Measurements from ENCODE around the gene PLS1.
A peak's percentile ranks its signal among the peaks of the same experiment; 100 is the strongest.

PLS1 gene

GRCh38 chr3:142644502-142644901 lies 48.3 kb downstream of the PLS1 start:
- in situ Hi-C loops (cut with HindIII; ENCODE audit: low sequenced_read_pairs): no loop called here
- TF ChIP-seq, protein P1, sequence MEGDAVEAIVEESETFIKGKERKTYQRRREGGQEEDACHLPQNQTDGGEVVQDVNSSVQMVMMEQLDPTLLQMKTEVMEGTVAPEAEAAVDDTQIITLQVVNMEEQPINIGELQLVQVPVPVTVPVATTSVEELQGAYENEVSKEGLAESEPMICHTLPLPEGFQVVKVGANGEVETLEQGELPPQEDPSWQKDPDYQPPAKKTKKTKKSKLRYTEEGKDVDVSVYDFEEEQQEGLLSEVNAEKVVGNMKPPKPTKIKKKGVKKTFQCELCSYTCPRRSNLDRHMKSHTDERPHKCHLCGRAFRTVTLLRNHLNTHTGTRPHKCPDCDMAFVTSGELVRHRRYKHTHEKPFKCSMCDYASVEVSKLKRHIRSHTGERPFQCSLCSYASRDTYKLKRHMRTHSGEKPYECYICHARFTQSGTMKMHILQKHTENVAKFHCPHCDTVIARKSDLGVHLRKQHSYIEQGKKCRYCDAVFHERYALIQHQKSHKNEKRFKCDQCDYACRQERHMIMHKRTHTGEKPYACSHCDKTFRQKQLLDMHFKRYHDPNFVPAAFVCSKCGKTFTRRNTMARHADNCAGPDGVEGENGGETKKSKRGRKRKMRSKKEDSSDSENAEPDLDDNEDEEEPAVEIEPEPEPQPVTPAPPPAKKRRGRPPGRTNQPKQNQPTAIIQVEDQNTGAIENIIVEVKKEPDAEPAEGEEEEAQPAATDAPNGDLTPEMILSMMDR (IDR thresholded peaks at IDR 0.05; ENCODE audit: low read depth, low read length): no peak
- no peak overlapping the region for H3K4me3 ChIP-seq (ENCODE audit: low read depth, low read length)
- no peak for DNase-seq (ENCODE audit: low read depth, low spot score)

- peak; percentile 65 for DNase-seq (ENCODE audit: low read depth, low spot score)
- in situ Hi-C loops (cut with HindIII; ENCODE audit: low sequenced_read_pairs): no loop called here
- TF ChIP-seq, protein P1 (IDR thresholded peaks at IDR 0.05; ENCODE audit: low read depth, low read length): no peak
- no peak overlapping the region for H3K4me3 ChIP-seq (ENCODE audit: low read depth, low read length)
Observed at GRCh38 chr3:142645236-142645793, 49.1 kb downstream of the PLS1 start.

DNA sequence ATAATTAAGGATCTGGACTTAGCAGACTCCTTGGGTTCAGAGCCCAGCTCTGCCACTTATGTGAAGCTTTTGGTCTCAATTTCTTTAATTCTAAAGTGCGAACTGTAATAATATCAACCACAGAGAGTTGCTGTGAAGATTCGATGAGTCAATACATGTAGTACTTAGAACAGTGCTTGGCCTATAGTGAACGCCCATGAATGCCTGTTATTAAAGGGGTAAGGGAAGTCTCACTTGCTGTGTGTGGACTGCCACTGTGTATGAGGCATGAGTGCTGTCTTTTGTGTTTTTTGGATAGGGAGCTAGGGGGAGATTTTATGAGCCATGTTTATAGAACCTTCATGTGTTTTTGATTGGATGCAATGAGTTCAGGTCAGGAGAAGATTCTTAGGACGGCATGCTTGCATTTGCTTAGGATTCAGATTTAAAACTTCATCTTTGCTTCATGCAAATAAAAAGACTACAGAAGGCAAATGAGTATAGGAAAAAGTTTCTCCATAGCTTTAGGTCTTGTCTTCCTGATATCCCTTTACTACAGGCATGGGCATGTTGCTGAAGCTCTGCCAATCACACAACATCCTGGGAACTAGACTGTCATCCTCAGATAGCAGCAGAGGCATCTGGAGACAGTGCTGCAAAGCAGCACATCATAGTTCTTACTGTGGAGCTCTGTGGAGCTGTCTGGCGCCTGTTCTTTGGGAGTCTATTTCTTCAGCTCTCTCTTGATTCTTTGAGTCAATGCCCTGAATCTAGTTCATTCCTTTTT lies 50.0 kb downstream of the PLS1 start:
- TF ChIP-seq, protein P1 (IDR thresholded peaks at IDR 0.05; ENCODE audit: low read depth, low read length): no peak
- H3K4me3 ChIP-seq (ENCODE audit: low read depth, low read length): no peak overlapping the region
- no peak for DNase-seq (ENCODE audit: low read depth, low spot score)
- in situ Hi-C loops (cut with HindIII; ENCODE audit: low sequenced_read_pairs): no loop called here

DNA sequence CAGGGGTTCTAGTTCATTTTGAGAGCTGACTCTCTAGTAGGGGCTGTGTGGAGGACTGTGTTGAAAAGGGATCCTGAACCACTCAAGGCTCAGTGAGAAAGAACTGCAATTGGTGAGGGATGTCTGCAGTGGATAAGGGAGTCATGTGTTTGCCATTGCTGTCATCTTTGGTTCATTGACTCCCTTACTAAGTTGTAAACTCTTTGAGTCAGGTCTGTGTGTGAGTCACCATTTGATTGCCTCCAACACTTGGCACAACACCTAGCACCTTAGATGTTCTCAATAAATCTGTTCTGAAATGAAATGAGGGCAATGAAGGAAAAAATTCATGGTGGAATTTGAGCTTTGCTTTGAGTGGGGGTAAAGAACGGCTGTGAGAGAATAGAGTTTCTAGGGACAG lies 51.7 kb downstream of the PLS1 start:
- TF ChIP-seq, protein P1 (IDR thresholded peaks at IDR 0.05; ENCODE audit: low read depth, low read length): no peak
- H3K4me3 ChIP-seq (ENCODE audit: low read depth, low read length): no peak overlapping the region
- in situ Hi-C loops (cut with HindIII; ENCODE audit: low sequenced_read_pairs): no loop called here
- DNase-seq (ENCODE audit: low read depth, low spot score): peak; percentile 58

DNA sequence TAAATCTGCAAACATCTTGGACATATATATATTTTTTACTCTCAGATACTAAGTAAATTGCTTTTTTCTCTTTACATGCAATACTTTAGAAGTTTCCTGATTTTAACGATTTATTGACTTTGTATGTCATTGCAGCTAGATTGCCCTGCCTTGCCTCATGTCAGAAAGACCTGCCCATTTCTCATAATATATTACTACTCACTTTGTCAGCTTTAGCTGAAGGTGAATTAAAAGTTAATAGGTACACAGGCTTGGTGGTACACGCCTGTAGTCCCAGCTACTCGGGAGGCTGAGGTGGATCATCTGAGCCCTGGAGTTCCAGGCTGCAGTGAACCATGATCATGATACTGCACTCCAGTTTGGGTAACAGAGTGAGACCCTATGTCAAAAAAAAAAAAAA lies 52.8 kb downstream of the PLS1 start:
- in situ Hi-C loops (cut with HindIII; ENCODE audit: low sequenced_read_pairs): no loop called here
- TF ChIP-seq, protein P1 (IDR thresholded peaks at IDR 0.05; ENCODE audit: low read depth, low read length): no peak
- no peak overlapping the region for H3K4me3 ChIP-seq (ENCODE audit: low read depth, low read length)

GRCh38 chr3:142650001-142650693 lies 54.0 kb downstream of the PLS1 start:
- in situ Hi-C loops (cut with HindIII; ENCODE audit: low sequenced_read_pairs): no loop called here
- H3K4me3 ChIP-seq (ENCODE audit: low read depth, low read length): no peak overlapping the region
- TF ChIP-seq, protein P1 (IDR thresholded peaks at IDR 0.05; ENCODE audit: low read depth, low read length): no peak
- peak; percentile 54 for DNase-seq (ENCODE audit: low read depth, low spot score)

More for the DNA sequence above, 52.8 kb downstream of the PLS1 start:
- no peak for DNase-seq (ENCODE audit: low read depth, low spot score)

Data from astrocyte of the spinal cord (primary cell).